Stimulated activated naive CD4-positive, alpha-beta T cell (primary cell): ENCODE results near the gene LMBR1L.
"Not testable (repeated sequence)": the region's sequence is repeated elsewhere in the genome, so short reads cannot be mapped to it uniquely, and the experiment has no call there.

Experiments used
- DNase-seq, 6 experiments: peaks; one replicate each; lab custom pipeline; 2025; lab: John Stamatoyannopoulos, UW

LMBR1L gene

DNA sequence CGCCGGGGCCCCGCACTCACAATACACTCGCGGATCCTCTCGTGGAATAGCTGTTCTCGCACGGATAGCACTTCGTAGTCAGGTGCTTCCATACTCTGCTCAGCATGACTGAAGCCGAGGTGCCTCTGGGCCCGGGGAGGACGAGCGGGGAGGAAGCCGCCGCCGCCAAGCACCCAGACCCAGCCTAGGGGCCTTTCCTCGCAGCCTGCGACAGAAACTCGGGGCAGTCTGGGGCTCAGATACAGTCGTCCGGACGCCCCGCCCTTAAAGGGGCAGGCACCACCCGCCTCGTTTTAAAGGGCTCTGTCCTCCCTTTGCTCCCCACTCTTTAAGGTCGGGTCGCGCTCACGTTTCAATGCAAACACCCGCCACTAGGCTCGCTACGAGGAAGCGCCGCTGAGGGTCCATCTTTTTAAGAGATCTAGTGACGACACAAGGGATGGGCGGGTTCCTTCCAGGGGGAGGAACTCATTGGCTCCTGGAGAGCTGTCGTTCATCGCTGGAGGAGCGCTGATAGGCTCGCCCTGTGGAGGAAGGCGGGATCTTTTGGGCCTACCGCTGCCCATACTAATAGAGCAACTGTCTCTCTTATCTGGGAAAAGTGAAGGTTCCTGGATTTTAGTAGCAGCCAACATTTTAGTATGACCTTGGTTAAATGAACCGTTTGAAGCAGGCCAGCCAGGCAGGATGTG, at the start of gene LMBR1L:
LMBR1L (minus strand) TSS at position 384 of the 692 bp plus-strand sequence; CDS start at position 92, 292 bp downstream.
- DNase-seq, result peak; percentile 88 to 97 (median 96)

GRCh38 chr12:49160399-49160798, 49.8 kb upstream of the LMBR1L start:
- DNase-seq, result no peak

- no peak for DNase-seq
Observed at GRCh38 chr12:49154221-49154620, 43.6 kb upstream of the LMBR1L start.

DNA sequence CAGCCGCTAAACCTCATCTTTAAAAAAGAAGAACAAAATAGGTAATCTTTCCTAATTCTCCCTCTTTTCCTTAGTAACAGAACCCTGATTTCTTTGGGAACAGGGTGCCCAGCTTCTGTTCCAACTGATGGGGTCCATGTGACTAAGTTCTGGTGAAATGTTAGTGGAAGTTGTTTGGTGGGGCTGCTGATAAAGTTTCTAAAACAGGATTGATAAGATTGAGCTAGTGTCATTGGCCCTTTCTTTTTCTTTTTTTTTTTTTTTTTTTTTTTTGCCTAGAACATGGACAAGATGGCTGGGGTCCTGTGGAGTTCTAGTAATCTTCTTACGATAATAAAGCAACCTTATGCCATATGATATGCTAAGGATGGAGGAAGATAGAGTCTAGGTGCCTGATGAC, 36.7 kb upstream of the LMBR1L start:
- no peak for DNase-seq

DNA sequence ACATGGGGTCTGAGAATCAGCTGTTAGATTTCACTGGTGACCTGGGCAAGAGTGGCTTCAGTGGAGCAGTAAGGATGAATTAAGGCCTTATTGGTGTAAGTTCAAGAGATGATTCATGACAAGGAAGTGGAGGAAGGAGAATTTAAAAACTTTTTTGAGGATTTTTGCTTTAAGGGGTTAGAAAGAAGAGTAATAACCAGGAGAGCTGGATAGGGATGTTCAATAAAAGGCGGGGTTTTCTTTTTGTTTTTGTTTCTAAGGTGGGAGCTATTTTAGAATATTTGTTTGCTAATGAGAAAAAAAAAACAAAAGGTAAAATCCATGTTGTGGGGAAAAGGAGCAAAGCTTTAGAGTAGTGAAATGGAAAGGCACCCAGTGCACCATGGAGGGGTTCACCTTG, 35.8 kb upstream of the LMBR1L start:
- DNase-seq, result no peak

DNA sequence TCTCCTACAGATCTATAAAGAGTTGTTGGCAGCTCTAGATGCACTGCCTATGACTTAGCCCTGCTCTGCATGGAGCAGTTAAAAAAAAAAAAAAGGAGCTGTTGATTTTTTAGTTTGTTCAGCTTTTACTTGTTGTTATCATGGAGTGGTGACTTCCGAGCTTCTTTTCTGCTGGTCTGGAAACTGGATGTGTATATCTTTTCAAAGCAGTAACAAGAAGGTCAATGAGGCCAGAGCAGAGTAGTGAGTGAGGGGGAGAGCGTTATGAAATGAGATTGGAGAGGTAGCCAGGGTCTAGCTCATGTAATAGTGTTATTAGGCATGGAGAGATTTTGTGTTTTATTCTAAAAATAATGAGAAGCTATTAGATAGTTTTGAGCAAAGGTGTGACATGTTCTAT, 33.7 kb upstream of the LMBR1L start:
- DNase-seq, result no peak

DNA sequence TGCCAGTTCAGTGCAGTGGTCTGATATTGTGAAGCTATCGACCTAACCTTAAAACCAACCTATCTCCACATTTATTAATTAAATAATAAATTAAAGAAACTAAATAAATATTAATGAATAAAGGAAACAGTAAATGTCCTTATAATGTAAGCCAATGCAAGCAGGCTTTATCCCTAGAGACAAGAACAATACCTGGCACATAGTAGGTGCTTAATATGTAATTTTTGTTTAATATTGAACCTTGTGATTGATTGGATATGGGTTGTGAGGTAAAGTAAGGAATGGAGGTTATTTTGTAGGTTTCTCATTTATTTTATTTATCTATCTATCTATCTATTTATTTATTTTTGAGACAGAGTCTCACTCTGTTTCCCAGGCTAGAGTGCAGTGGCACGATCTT, 28.4 kb upstream of the LMBR1L start:
- no peak for DNase-seq

DNA sequence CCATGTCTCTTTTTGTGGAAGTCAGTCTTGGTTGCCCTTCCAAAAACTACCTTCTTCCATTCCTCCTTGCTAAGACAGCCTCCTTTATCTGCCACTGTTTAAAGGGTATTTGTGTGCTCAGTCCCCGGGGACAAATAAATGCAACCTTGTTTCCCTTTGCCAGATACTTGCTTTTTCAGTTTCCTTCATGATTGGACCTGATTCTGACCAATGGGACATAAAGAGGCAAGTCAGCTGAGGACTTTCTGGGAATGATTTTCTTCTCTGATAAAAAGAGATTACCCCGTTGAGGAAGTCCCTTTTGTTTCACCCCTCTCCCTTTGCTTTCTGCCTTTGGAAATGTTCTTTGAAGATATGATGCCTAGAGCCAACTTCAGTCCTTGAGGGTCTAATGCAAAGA, 27.9 kb upstream of the LMBR1L start:
- no peak for DNase-seq

DNA sequence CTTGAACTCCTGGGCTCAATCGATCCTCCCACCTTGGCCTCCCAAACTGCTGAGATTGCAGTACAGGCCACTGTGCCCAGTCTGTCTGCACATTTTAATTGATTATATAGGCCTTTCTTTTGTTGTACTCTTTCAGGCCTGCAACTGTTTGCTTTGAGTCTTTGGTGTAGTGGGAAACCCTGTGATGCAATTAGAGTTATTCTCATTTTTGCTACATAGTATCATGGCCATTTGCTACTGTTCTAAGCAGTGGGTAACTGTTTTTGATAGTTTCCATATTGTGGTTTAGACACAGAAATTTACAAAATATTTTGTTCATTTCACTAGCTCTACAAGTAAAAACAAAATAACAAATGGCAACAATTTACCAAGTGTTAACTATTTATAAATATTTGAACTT, 26.8 kb upstream of the LMBR1L start:
- no peak for DNase-seq

- not testable (repeated sequence) for DNase-seq
Observed at GRCh38 chr12:49136997-49137396, 26.4 kb upstream of the LMBR1L start.

DNA sequence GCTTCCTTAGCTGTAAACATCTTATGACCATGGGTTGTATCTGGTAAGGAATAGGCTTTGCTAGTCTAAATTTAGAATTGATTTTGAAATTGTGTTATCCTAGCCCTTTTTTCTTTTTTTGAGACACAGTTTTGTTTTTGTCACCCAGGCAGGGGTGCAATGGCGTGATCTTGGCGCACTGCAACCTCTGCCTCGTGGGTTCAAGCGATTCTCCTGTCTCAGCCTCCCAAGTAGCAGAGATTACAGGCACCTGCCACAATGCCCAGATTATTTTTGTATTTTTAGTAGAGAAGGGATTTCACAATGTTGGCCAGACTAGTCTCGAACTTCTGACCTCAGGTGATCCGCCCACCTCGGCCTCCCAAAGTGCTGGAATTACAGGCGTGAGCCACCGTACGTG, 22.9 kb upstream of the LMBR1L start:
- no peak for DNase-seq

GRCh38 chr12:49133014-49133413, 22.4 kb upstream of the LMBR1L start:
- DNase-seq, result no peak

- no peak for DNase-seq
Observed at GRCh38 chr12:49131894-49132461, 21.3 kb upstream of the LMBR1L start.

DNA sequence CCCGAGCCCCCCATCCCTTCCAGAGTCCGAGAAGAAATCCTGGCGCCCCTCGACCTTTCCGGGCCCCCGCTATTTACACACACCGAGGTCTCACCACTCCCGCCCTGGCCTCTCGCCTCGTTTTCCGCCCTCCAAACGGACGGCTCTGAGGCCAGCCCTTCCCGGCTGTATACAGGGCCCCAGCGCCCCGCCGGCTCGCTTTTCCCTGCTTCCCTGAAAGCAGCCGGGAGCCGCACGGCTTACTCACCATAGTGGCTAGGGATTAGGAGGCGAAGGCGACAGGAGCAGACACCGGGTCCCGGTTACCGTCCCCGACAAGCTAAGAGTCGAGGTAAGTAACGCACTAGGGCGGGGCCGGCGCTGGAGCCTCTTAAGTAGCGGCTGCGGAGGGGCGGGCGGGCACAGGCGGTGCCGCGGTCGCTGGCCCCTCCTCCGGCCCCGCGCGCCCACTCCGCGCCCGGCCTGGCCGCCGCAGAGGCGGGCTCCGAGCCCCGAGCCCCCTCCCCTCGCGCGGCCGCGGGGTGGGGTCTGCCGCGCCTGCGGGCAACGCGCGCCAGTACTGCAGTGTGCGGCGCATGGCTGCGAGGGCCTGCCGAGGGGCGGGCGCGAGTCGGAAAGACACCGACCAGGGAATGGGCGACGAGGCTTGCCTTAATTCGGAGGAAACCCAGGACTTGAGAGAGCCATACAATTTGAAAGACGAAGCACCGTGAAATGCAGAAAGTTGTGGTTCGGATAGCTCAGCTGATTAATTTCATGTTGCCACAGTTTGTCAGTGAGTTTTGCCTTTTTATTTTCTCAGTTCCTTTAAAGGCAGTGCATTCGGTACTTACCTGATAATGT, 20.6 kb upstream of the LMBR1L start, which contains the start of gene TUBA1B:
TUBA1B (minus strand) TSS at position 345 of the 843 bp plus-strand sequence; CDS start at position 250, 95 bp downstream.
- DNase-seq, result peak; percentile 82 to 90 (median 87)

DNA sequence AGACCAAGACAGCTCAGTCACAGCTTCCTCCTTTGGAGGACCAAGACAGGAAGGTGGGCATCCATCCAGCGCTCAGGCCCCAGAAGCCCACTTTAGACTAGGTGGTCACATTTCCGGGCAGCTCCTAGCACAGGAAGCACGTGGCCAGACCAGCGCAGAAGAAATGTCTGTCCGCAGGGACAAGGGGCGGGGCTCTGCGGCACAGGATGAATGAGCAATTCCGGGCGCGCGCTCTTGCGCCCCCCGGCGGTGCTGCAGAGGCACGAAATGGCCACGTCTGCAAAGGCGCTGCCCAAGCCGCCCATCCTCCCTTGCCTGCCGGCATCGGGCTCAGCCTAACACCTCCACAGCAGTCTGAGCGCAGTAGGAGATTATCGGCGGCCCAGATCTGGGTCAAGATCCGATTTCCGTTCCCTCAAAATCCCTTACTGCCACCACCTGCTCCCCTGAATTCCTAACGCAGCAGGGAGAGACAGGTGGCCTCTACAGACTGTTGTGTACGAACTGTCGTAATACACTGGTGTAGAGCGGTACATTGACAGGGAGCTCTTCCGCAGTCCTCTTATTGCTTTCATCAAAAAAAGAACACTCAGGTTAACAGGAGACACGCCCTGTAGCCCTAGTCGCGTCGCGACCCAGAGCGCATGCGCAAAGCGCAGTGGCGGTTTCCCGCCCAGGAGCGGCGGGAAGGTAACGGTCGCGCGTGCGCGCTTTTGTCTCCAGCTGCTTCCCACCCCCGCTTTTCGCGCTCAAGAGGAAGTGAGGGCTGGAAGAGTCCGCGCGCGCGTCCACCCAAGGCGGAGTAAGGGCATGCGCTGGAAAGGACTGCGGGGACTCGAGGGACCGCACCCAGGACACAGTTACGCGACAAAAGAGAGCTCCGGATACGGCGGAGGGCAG, 19.8 kb upstream of the LMBR1L start:
- DNase-seq, result peak; percentile 90 to 97 (median 93)

- peak in 1 of 6 experiments; percentile 22 for DNase-seq
Observed at GRCh38 chr12:49129332-49130150, 18.9 kb upstream of the LMBR1L start.

DNA sequence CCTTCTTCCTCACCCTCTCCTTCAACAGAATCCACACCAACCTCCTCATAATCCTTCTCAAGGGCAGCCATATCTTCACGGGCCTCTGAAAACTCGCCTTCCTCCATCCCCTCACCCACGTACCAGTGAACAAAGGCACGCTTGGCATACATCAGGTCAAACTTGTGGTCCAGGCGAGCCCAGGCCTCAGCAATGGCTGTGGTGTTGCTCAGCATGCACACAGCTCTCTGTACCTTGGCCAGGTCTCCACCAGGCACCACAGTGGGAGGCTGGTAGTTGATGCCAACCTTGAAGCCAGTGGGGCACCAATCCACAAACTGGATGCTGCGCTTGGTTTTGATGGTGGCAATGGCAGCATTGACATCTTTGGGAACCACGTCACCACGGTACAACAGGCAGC, 17.3 kb upstream of the LMBR1L start:
- DNase-seq, result not testable (repeated sequence)

DNA sequence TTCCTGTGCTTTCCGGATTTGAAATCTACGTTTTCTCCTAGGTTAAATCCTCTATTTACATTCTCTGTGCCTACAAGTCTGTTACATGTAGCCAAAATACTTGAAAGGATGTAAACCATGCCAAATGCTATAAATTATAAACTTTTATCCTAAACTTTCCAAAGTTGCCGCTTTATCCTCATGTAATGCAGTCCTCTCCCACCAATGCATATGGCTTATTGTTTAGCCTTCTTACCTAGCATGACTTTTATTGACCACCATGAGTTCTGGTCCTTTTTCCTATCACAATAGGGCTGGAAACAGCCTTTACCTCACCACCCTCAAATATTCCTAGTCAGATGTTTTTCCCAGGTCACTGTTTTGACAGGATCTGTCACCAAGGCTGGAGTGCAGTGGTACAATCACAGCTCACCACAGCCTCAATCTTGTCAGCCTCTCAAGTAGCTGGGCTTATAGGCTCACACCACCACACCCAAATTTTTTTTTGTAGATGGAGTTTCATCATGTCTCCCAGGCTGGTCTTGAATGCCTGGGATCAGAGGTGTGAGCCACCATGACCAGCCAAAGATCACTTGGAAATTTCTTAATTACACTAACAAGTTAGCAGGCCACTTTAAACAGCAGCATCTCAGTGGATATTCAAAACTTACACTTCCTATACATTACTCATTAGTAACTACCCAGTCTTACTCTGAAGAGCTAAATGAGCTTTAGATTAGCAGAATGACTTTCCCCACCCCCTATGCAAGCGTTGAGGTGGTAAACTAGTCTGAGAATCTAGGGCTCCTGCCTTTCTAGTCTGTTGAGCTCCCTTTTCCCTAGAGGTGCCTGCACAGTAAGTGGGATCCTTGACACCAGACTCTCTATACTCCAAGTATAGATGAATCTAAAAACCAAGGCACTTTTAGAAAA, 16.5 kb upstream of the LMBR1L start:
- no peak for DNase-seq

DNA sequence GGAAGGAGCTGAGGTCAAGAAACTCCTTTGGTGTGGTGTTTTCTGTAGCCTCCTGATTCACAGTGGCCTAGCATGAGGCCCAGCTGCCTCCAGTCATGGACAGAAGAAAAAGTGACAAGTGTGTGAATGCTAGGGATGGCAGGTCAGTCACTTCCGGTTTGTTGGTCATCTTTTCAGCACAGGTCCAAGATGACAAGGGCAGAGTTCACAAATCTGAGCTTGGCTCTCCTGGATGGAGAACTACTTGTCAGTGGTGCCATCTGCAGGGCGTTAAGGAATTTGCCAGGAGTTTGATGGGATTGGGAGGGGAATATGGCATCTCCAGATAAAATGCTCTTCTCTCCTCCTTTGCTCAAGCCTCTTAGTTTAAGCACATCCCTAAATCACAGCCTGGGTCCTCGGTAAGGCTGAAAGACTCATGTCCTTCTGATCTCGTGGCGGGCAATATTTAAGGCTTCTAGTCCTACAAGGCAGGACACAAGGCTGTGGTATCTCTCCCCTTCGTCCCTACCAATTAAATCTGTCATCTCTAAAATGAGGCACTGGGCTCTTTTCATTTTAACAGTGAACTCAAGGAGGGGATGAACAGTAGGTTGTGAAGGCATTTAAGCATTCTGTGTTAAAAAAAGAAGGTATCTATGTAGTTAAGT, 10.5 kb upstream of the LMBR1L start:
- DNase-seq, result no peak
